Esophagus squamous epithelium (tissue), 5 donors: ENCODE data around the gene HLF. TPM values are rescaled to one million over a fixed set of nuclear protein-coding genes. Genes with fewer than 3 reads are reported as not detected.

Experiments
- DNase-seq: peaks from one replicate; lab custom pipeline; 2025; lab: John Stamatoyannopoulos, UW
- H3K27ac ChIP-seq, 4 donors: fragments of 200-600 bp; sonication (generic); one replicate each; pipeline ENCODE4 v1.5.1; 2016 to 2019; ENCODE audit warnings: mild to moderate bottlenecking in 1 of 4
- H3K27me3 ChIP-seq, 4 donors: fragments of 200-600 bp; sonication (generic); 1 replicate in 3 of 4; 2 replicates in 1 of 4; pipeline versions ENCODE4 v1.5.1 to v1.6.0; 2017 to 2021; ENCODE audit warnings: antibody characterized with exemption in 1 of 4
- H3K36me3 ChIP-seq, 3 donors: fragments of 200-600 bp; sonication (generic); one replicate each; pipeline ENCODE4 v1.5.1; 2016 to 2019
- H3K4me1 ChIP-seq, 3 donors: fragments of 200-600 bp; sonication (generic); one replicate each; pipeline ENCODE4 v1.5.1; 2017 to 2019
- H3K4me3 ChIP-seq, 4 donors: fragments of 200-600 bp; sonication (generic); 1 replicate in 3 of 4; 2 replicates in 1 of 4; pipeline ENCODE4 v1.5.1; 2016 to 2019; ENCODE audit warnings: mild to moderate bottlenecking in 2 of 4, moderate library complexity in 1 of 4
- H3K9me3 ChIP-seq, 3 donors: fragments of 200-600 bp; sonication (generic); one replicate each; pipeline ENCODE4 v1.5.1; 2016 to 2019
- POLR2A ChIP-seq, 4 donors: fragments of 450-650 bp; IDR thresholded peaks; one replicate each; pipeline ENCODE4 v1.6.1; 2017; ENCODE audit warnings: antibody characterized with exemption in 4 of 4, mild to moderate bottlenecking in 4 of 4, moderate library complexity in 3 of 4
- WGBS, 2 donors: methylation state at CpG; one replicate each; pipeline ENCODE4 v1.1.5; 2018; 5-methylcytosine and 5-hydroxymethylcytosine counted together
- intact Hi-C: fragments of 100-400 bp; cut with DNase I; formaldehyde crosslinking; loops from one replicate; pipeline ENCODE4 v1.15.0; 2022
- total RNA-seq, 4 donors: library from RNA; depleted of rRNA; stranded (reverse); fragments of >200 nt; gene quantifications; one replicate each; pipeline ENCODE4 v1.1.0, GENCODE V29; 2016
- TF ChIP-seq, protein P1 (sequence below), 6 experiments: fragments of 450-650 bp in 4 of 6; fragments of 200-600 bp in 2 of 6; sonication (generic) in 2 of 6; IDR thresholded peaks; one replicate each; pipeline ENCODE4 v1.5.1; 2016 to 2019; ENCODE audit warnings: antibody characterized with exemption in 6 of 6, mild to moderate bottlenecking in 4 of 6, moderate library complexity in 4 of 6
- donor health status: DM: yes; HTN: yes; CAD: no.

The HLF gene
- total RNA-seq, 4 donors from 2014 or later = 7.7 to 55.1 (median 22.8) TPM

- intact Hi-C loops = no loop called here
- Histone ChIP-seq H3K27ac (peak overlapping the region; percentile 6 to 63 (median 44)), H3K9me3 (no peaks in the 10 kb centered on the region), H3K36me3 (peaks cover 0 to 19% (median 0%) of the 10 kb centered on the region in 3 donors), H3K4me1 (peaks cover 10 to 64% (median 36%) of the 10 kb centered on the region in 3 donors), H3K4me3 (no peak overlapping the region), H3K27me3 (no peaks in the 10 kb centered on the region)
- no peak for DNase-seq
- WGBS, 2 donors = 23 to 51% methylated on average over 7 of the region's 7 CpGs
- TF ChIP-seq POLR2A (IDR thresholded peaks at IDR 0.05) = no peak
- TF ChIP-seq, protein P1, sequence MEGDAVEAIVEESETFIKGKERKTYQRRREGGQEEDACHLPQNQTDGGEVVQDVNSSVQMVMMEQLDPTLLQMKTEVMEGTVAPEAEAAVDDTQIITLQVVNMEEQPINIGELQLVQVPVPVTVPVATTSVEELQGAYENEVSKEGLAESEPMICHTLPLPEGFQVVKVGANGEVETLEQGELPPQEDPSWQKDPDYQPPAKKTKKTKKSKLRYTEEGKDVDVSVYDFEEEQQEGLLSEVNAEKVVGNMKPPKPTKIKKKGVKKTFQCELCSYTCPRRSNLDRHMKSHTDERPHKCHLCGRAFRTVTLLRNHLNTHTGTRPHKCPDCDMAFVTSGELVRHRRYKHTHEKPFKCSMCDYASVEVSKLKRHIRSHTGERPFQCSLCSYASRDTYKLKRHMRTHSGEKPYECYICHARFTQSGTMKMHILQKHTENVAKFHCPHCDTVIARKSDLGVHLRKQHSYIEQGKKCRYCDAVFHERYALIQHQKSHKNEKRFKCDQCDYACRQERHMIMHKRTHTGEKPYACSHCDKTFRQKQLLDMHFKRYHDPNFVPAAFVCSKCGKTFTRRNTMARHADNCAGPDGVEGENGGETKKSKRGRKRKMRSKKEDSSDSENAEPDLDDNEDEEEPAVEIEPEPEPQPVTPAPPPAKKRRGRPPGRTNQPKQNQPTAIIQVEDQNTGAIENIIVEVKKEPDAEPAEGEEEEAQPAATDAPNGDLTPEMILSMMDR (IDR thresholded peaks at IDR 0.05) = peak in 1 of 6 experiments; percentile 10
These were observed 39.0 kb downstream of the HLF start for GRCh38 chr17:55303701-55304145.

GRCh38 chr17:55304171-55304859, 39.6 kb downstream of the HLF start:
- Histone ChIP-seq H3K4me1 (peaks cover 10 to 70% (median 36%) of the 10 kb centered on the region in 3 donors), H3K4me3 (no peak overlapping the region), H3K9me3 (no peaks in the 10 kb centered on the region), H3K36me3 (peaks cover 0 to 13% (median 0%) of the 10 kb centered on the region in 3 donors), H3K27ac (peak overlapping the region; percentile 6 to 63 (median 44)), H3K27me3 (no peaks in the 10 kb centered on the region)
- DNase-seq = no peak
- 76 to 92% methylated on average over 5 to 10 of the region's 11 CpGs for WGBS, 2 donors
- intact Hi-C loops = no loop called here
- TF ChIP-seq, protein P1 (IDR thresholded peaks at IDR 0.05) = no peak
- TF ChIP-seq POLR2A (IDR thresholded peaks at IDR 0.05) = no peak

DNA sequence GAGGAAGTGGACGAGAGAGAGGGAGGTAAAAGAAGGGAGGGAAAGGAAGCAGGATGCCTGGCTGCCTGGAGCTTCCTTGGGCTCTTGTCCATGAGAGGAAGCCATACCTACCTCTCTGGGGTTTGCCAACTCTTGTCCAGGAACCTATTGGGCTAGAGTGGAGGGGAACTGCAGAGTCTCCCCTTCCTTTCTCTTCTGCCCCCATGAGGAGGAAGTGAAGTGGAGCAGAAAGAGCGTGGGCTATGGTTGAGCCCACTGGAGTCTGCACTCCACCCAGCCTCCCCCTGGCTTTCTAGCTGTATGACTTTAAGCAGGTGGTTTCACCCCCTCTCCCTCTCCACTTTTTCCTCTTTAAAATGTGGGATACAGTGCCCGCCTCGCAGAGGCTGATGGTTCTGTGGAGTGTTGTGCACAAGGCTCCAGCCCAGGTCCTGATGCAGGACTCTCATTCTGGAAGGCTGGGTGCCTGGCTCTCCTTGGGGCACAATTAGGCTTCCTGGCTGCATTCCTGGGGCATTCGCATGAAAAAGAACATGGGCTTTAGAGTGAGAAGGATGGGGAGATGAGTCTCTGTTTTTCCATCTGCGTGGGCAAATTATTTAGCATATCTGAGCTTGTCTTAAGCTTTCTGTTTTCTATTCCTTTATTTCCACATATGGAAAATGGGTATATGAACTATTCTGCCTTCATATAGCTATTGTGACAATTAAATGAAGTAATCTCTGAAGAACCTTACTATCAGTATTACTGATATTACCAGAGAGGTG, 40.7 kb downstream of the HLF start:
- Histone ChIP-seq H3K9me3 (no peaks in the 10 kb centered on the region), H3K36me3 (peaks cover 0 to 1% (median 0%) of the 10 kb centered on the region in 3 donors), H3K27me3 (no peaks in the 10 kb centered on the region), H3K4me3 (no peak overlapping the region), H3K27ac (peak overlapping the region in 1 of 4 donors; percentile 42), H3K4me1 (peaks cover 10 to 75% (median 36%) of the 10 kb centered on the region in 3 donors)
- TF ChIP-seq POLR2A (IDR thresholded peaks at IDR 0.05) = no peak
- TF ChIP-seq, protein P1 (IDR thresholded peaks at IDR 0.05) = no peak
- no peak for DNase-seq
- intact Hi-C loops = no loop called here
- WGBS, 2 donors = 72 to 79% methylated on average over 4 to 6 of the region's 6 CpGs

- peaks cover 4 to 59% (median 24%) of the 10 kb centered on the region in 3 donors for H3K4me1 ChIP-seq
- TF ChIP-seq, protein P1 (IDR thresholded peaks at IDR 0.05) = no peak
- TF ChIP-seq POLR2A (IDR thresholded peaks at IDR 0.05) = no peak
- WGBS, 2 donors = 90 to 94% methylated on average over 7 of the region's 7 CpGs
- H3K36me3 ChIP-seq = no peaks in the 10 kb centered on the region
- no peak overlapping the region for H3K4me3 ChIP-seq
- intact Hi-C loops = no loop called here
- no peak overlapping the region for H3K27ac ChIP-seq
- no peak for DNase-seq
- no peaks in the 10 kb centered on the region for H3K9me3 ChIP-seq
- H3K27me3 ChIP-seq = no peaks in the 10 kb centered on the region
These were observed 43.1 kb downstream of the HLF start for GRCh38 chr17:55307879-55308278.
